DLD1 (cell line): ENCODE results near the gene STARD10.
"Not testable (repeated sequence)": the region's sequence is repeated elsewhere in the genome, so short reads cannot be mapped to it uniquely, and the experiment has no call there.

Experiments
- in situ Hi-C: cut with HindIII; loops from 2 replicates; pipeline ENCODE4 v1.10.0; 2017; ENCODE audit warnings: low sequenced_read_pairs

STARD10 gene

GRCh38 chr11:72812967-72813739 is 19.3 kb upstream of the STARD10 start:
- in situ Hi-C loops, result loop anchor here (10.0 kb wide), 1 partner anchor 62 kb away; no protein-coding TSS in a partner anchor

GRCh38 chr11:72812604-72812966 is 18.7 kb upstream of the STARD10 start:
- in situ Hi-C loops, result loop anchor here (10.0 kb wide), 1 partner anchor 62 kb away; no protein-coding TSS in a partner anchor

- in situ Hi-C loops, result loop anchor here (10.0 kb wide), 1 partner anchor 63 kb away; no protein-coding TSS in a partner anchor
Observed at GRCh38 chr11:72811686-72812085, 17.8 kb upstream of the STARD10 start.

- in situ Hi-C loops, result no loop called here
Observed at GRCh38 chr11:72808331-72808798, 14.5 kb upstream of the STARD10 start.

- in situ Hi-C loops, result no loop called here
Observed at GRCh38 chr11:72807792-72808191, 13.9 kb upstream of the STARD10 start.

GRCh38 chr11:72807021-72807693 is 13.3 kb upstream of the STARD10 start:
- in situ Hi-C loops, result no loop called here

GRCh38 chr11:72806378-72806777 is 12.5 kb upstream of the STARD10 start:
- in situ Hi-C loops, result not testable (repeated sequence)

- in situ Hi-C loops, result no loop called here
Observed at GRCh38 chr11:72805216-72805615, 11.4 kb upstream of the STARD10 start.

GRCh38 chr11:72802822-72803221 is 9.0 kb upstream of the STARD10 start:
- in situ Hi-C loops, result no loop called here

GRCh38 chr11:72799441-72799840 is 5.6 kb upstream of the STARD10 start:
- in situ Hi-C loops, result no loop called here

- in situ Hi-C loops, result no loop called here
Observed at GRCh38 chr11:72798361-72798760, 4.5 kb upstream of the STARD10 start.

- in situ Hi-C loops, result no loop called here
Observed at GRCh38 chr11:72793076-72793424, 797 bp downstream of the STARD10 start.

GRCh38 chr11:72792437-72793021 is 1.3 kb downstream of the STARD10 start:
- in situ Hi-C loops, result no loop called here

GRCh38 chr11:72791228-72791627 is 2.6 kb downstream of the STARD10 start:
- in situ Hi-C loops, result not testable (repeated sequence)

- in situ Hi-C loops, result no loop called here
Observed at GRCh38 chr11:72789493-72790131, 4.2 kb downstream of the STARD10 start.

GRCh38 chr11:72788241-72788640 is 5.6 kb downstream of the STARD10 start:
- in situ Hi-C loops, result no loop called here

- in situ Hi-C loops, result no loop called here
Observed at GRCh38 chr11:72787216-72788104, 6.4 kb downstream of the STARD10 start.

GRCh38 chr11:72786305-72787215 is 7.3 kb downstream of the STARD10 start:
- in situ Hi-C loops, result no loop called here

GRCh38 chr11:72784662-72785061 is 9.2 kb downstream of the STARD10 start:
- in situ Hi-C loops, result no loop called here
